ENCODE data around the gene ZNF398.

ZNF398 gene

GRCh38 chr7:149136118-149136517 lies 11.1 kb upstream of the ZNF398 start:
- no peak for TF ChIP-seq CTCF (conservative IDR thresholded peaks at IDR 0.05)
- H3K27ac ChIP-seq, result no peak overlapping the region

GRCh38 chr7:149140831-149141230 lies 6.4 kb upstream of the ZNF398 start:
- H3K27ac ChIP-seq, result no peak overlapping the region
- TF ChIP-seq CTCF (conservative IDR thresholded peaks at IDR 0.05), result no peak

GRCh38 chr7:149141893-149142292 lies 5.4 kb upstream of the ZNF398 start:
- H3K27ac ChIP-seq, result no peak overlapping the region
- no peak for TF ChIP-seq CTCF (conservative IDR thresholded peaks at IDR 0.05)

GRCh38 chr7:149144436-149144922 lies 2.8 kb upstream of the ZNF398 start:
- H3K27ac ChIP-seq, result peak overlapping the region; percentile 92

- peak overlapping the region; percentile 92 for H3K27ac ChIP-seq
- no peak for TF ChIP-seq CTCF (conservative IDR thresholded peaks at IDR 0.05)
Observed at GRCh38 chr7:149145031-149145845, 2.0 kb upstream of the ZNF398 start.

- H3K27ac ChIP-seq, result peak overlapping the region; percentile 92
- no peak for TF ChIP-seq CTCF (conservative IDR thresholded peaks at IDR 0.05)
Observed at GRCh38 chr7:149147752-149148653, 750 bp downstream of the ZNF398 start.

GRCh38 chr7:149150981-149151380 lies 3.7 kb downstream of the ZNF398 start:
- TF ChIP-seq CTCF (conservative IDR thresholded peaks at IDR 0.05), result no peak
- H3K27ac ChIP-seq, result no peak overlapping the region

Measured in VCaP (cell line).